HUES6 (cell line): Measurements from ENCODE around the gene PDXK.
A peak's percentile ranks its signal among the peaks of the same experiment; 100 is the strongest.

ENCODE experiments used
- H3K27ac ChIP-seq: 2 replicates; pipeline ENCODE4 v1.7.0; 2013; ENCODE audit warnings: low read depth, mild to moderate bottlenecking, low read length, inconsistent platforms
- H3K27me3 ChIP-seq: 2 replicates; pipeline ENCODE4 v1.6.1; 2013; ENCODE audit warnings: low read length; ENCODE audit not compliant: control insufficient read depth, insufficient read depth
- H3K36me3 ChIP-seq: 2 replicates; pipeline ENCODE4 v1.6.1; 2013; ENCODE audit warnings: low read length; ENCODE audit not compliant: control insufficient read depth, insufficient read depth
- H3K4me1 ChIP-seq: 2 replicates; pipeline ENCODE4 v1.6.1; 2013; ENCODE audit warnings: low read length; ENCODE audit not compliant: control insufficient read depth, insufficient read depth
- H3K4me3 ChIP-seq: 2 replicates; pipeline ENCODE4 v1.5.1; 2013; ENCODE audit warnings: low read depth, low read length
- H3K9ac ChIP-seq: one replicate; pipeline ENCODE4 v1.6.1; 2013; ENCODE audit warnings: mild to moderate bottlenecking, low read length
- H3K9me3 ChIP-seq: 2 replicates; pipeline ENCODE4 v1.6.1; 2013; ENCODE audit warnings: low read depth, low read length; ENCODE audit not compliant: control insufficient read depth, insufficient read depth

Gene PDXK

GRCh38 chr21:43778469-43779335 lies 59.8 kb downstream of the PDXK start:
- Histone ChIP-seq H3K9ac (no peak overlapping the region), H3K4me3 (no peak overlapping the region), H3K27me3 (no peaks in the 10 kb centered on the region), H3K27ac (no peak overlapping the region), H3K4me1 (peaks cover 11% of the 10 kb centered on the region), H3K9me3 (no peaks in the 10 kb centered on the region), H3K36me3 (peaks cover 10% of the 10 kb centered on the region)

GRCh38 chr21:43779660-43780059 lies 60.7 kb downstream of the PDXK start:
- H3K9me3 ChIP-seq = no peaks in the 10 kb centered on the region
- H3K9ac ChIP-seq = no peak overlapping the region
- H3K27ac ChIP-seq = no peak overlapping the region
- peaks cover under 1% of the 10 kb centered on the region; the same call in 1 of the 2 replicates for H3K36me3 ChIP-seq
- peaks cover 11% of the 10 kb centered on the region for H3K4me1 ChIP-seq
- no peaks in the 10 kb centered on the region for H3K27me3 ChIP-seq
- H3K4me3 ChIP-seq = no peak overlapping the region

GRCh38 chr21:43781846-43782245 lies 62.9 kb downstream of the PDXK start:
- Histone ChIP-seq H3K9ac (no peak overlapping the region), H3K4me1 (peaks cover 7% of the 10 kb centered on the region), H3K27ac (no peak overlapping the region), H3K36me3 (no peaks in the 10 kb centered on the region), H3K27me3 (no peaks in the 10 kb centered on the region), H3K4me3 (no peak overlapping the region), H3K9me3 (no peaks in the 10 kb centered on the region)

GRCh38 chr21:43782431-43783097 lies 63.6 kb downstream of the PDXK start:
- no peak overlapping the region for H3K4me3 ChIP-seq
- H3K9me3 ChIP-seq = no peaks in the 10 kb centered on the region
- H3K27me3 ChIP-seq = no peaks in the 10 kb centered on the region
- H3K4me1 ChIP-seq = peaks cover 7% of the 10 kb centered on the region
- H3K9ac ChIP-seq = no peak overlapping the region
- no peak overlapping the region for H3K27ac ChIP-seq
- no peaks in the 10 kb centered on the region for H3K36me3 ChIP-seq

- Histone ChIP-seq H3K9ac (no peak overlapping the region), H3K9me3 (no peaks in the 10 kb centered on the region), H3K27ac (no peak overlapping the region), H3K27me3 (no peaks in the 10 kb centered on the region), H3K4me3 (no peak overlapping the region), H3K4me1 (peaks cover 7% of the 10 kb centered on the region), H3K36me3 (no peaks in the 10 kb centered on the region)
These were observed 64.3 kb downstream of the PDXK start for GRCh38 chr21:43783098-43783700.

- no peaks in the 10 kb centered on the region for H3K27me3 ChIP-seq
- no peak overlapping the region for H3K27ac ChIP-seq
- H3K4me1 ChIP-seq = peaks cover under 1% of the 10 kb centered on the region; the same call in 1 of the 2 replicates
- no peaks in the 10 kb centered on the region for H3K9me3 ChIP-seq
- no peaks in the 10 kb centered on the region for H3K36me3 ChIP-seq
- no peak overlapping the region for H3K4me3 ChIP-seq
- H3K9ac ChIP-seq = no peak overlapping the region
These were observed 66.2 kb downstream of the PDXK start for GRCh38 chr21:43785134-43785533.

GRCh38 chr21:43786300-43786806 lies 67.4 kb downstream of the PDXK start:
- no peak overlapping the region for H3K4me3 ChIP-seq
- no peak overlapping the region for H3K9ac ChIP-seq
- H3K27ac ChIP-seq = no peak overlapping the region

GRCh38 chr21:43786807-43787440 lies 68.0 kb downstream of the PDXK start:
- Histone ChIP-seq H3K36me3 (peaks cover 14% of the 10 kb centered on the region), H3K27ac (no peak overlapping the region), H3K9me3 (no peaks in the 10 kb centered on the region), H3K9ac (no peak overlapping the region), H3K27me3 (no peaks in the 10 kb centered on the region), H3K4me1 (peaks cover 4% of the 10 kb centered on the region; the same call in 1 of the 2 replicates), H3K4me3 (no peak overlapping the region)

More at GRCh38 chr21:43786300-43786806, 67.4 kb downstream of the PDXK start:
- H3K9me3 ChIP-seq = no peaks in the 10 kb centered on the region
- no peaks in the 10 kb centered on the region for H3K27me3 ChIP-seq
- peaks cover 8% of the 10 kb centered on the region for H3K36me3 ChIP-seq
- peaks cover 4% of the 10 kb centered on the region; the same call in 1 of the 2 replicates for H3K4me1 ChIP-seq

GRCh38 chr21:43789276-43790009 lies 70.5 kb downstream of the PDXK start, which contains the start of gene RRP1:
Gene RRP1 (plus strand): TSS chr21:43789577. CDS start chr21:43789630, 53 bp downstream.
- Histone ChIP-seq H3K9me3 (no peaks in the 10 kb centered on the region), H3K27ac (peak within 1 kb of the TSS; percentile 89), H3K27me3 (no peaks in the 10 kb centered on the region), H3K4me1 (peaks cover 4% of the 10 kb centered on the region; the same call in 1 of the 2 replicates), H3K9ac (peak within 1 kb of the TSS; percentile 83), H3K36me3 (peaks cover 39% of the 10 kb centered on the region), H3K4me3 (peak within 1 kb of the TSS; percentile 96)

GRCh38 chr21:43790010-43790524 lies 71.1 kb downstream of the PDXK start:
- Histone ChIP-seq H3K36me3 (peaks cover 46% of the 10 kb centered on the region), H3K9me3 (no peaks in the 10 kb centered on the region), H3K9ac (peak overlapping the region; percentile 83), H3K27ac (peak overlapping the region; percentile 89), H3K4me3 (peak overlapping the region; percentile 96), H3K27me3 (no peaks in the 10 kb centered on the region), H3K4me1 (peaks cover 4% of the 10 kb centered on the region; the same call in 1 of the 2 replicates)
